ENCODE results near the gene ANKRD33B.
"Not testable (repeated sequence)": the region's sequence is repeated elsewhere in the genome, so short reads cannot be mapped to it uniquely, and the experiment has no call there.

The ANKRD33B gene

GRCh38 chr5:10634562-10634961 is 70.7 kb downstream of the ANKRD33B start:
- intact Hi-C loops (cut with micrococcal nuclease): loop anchor here (10.0 kb wide), 1 partner anchor 130 kb away; the partner anchor contains the start of gene DAP
- peaks cover 31% of the 10 kb centered on the region for H3K27me3 Mint-ChIP-seq
- no peak overlapping the region for H3K27ac Mint-ChIP-seq
- H3K9me3 Mint-ChIP-seq: peaks cover 9% of the 10 kb centered on the region
- no peaks in the 10 kb centered on the region for H3K36me3 Mint-ChIP-seq (ENCODE audit: low read depth)
- H3K4me3 Mint-ChIP-seq: no peak overlapping the region
- H3K4me1 Mint-ChIP-seq (ENCODE audit: low read depth): peaks cover 78% of the 10 kb centered on the region

GRCh38 chr5:10635257-10635866 is 71.5 kb downstream of the ANKRD33B start:
- Mint-ChIP-seq H3K4me1 (ENCODE audit: low read depth) (peaks cover 70% of the 10 kb centered on the region), H3K27me3 (peaks cover 23% of the 10 kb centered on the region), H3K36me3 (ENCODE audit: low read depth) (no peaks in the 10 kb centered on the region), H3K9me3 (peaks cover 9% of the 10 kb centered on the region), H3K4me3 (no peak overlapping the region), H3K27ac (peak overlapping the region; percentile 40)
- intact Hi-C loops (cut with micrococcal nuclease): loop anchor here (10.0 kb wide), 1 partner anchor 129 kb away; the partner anchor contains the start of gene DAP

- H3K36me3 Mint-ChIP-seq (ENCODE audit: low read depth): no peaks in the 10 kb centered on the region
- H3K9me3 Mint-ChIP-seq: peaks cover 9% of the 10 kb centered on the region
- H3K27me3 Mint-ChIP-seq: peaks cover 26% of the 10 kb centered on the region
- H3K27ac Mint-ChIP-seq: no peak overlapping the region
- H3K4me1 Mint-ChIP-seq (ENCODE audit: low read depth): peaks cover 66% of the 10 kb centered on the region
- H3K4me3 Mint-ChIP-seq: no peak overlapping the region
- intact Hi-C loops (cut with micrococcal nuclease): loop anchor here (10.0 kb wide), 1 partner anchor 129 kb away; the partner anchor contains the start of gene DAP
Observed at GRCh38 chr5:10635867-10636350, 72.0 kb downstream of the ANKRD33B start.

GRCh38 chr5:10636363-10637142 is 72.7 kb downstream of the ANKRD33B start:
- Mint-ChIP-seq H3K9me3 (peaks cover 9% of the 10 kb centered on the region), H3K27ac (no peak overlapping the region), H3K36me3 (ENCODE audit: low read depth) (no peaks in the 10 kb centered on the region), H3K4me1 (ENCODE audit: low read depth) (peaks cover 59% of the 10 kb centered on the region), H3K27me3 (peaks cover 22% of the 10 kb centered on the region), H3K4me3 (no peak overlapping the region)
- intact Hi-C loops (cut with micrococcal nuclease): loop anchor here (10.0 kb wide), 1 partner anchor 128 kb away; the partner anchor contains the start of gene DAP

GRCh38 chr5:10637944-10638343 is 74.1 kb downstream of the ANKRD33B start:
- Mint-ChIP-seq H3K4me1 (ENCODE audit: low read depth) (peaks cover 55% of the 10 kb centered on the region), H3K27me3 (peaks cover 23% of the 10 kb centered on the region), H3K27ac (no peak overlapping the region), H3K36me3 (ENCODE audit: low read depth) (no peaks in the 10 kb centered on the region), H3K9me3 (peaks cover 9% of the 10 kb centered on the region), H3K4me3 (no peak overlapping the region)
- intact Hi-C loops (cut with micrococcal nuclease): loop anchor here (10.0 kb wide), 1 partner anchor 127 kb away; the partner anchor contains the start of gene DAP

GRCh38 chr5:10638723-10639122 is 74.9 kb downstream of the ANKRD33B start:
- Mint-ChIP-seq H3K27me3 (peaks cover 21% of the 10 kb centered on the region), H3K4me1 (ENCODE audit: low read depth) (peaks cover 54% of the 10 kb centered on the region)
- H3K9me3 Mint-ChIP-seq; H3K36me3 Mint-ChIP-seq (ENCODE audit: low read depth); H3K4me3 Mint-ChIP-seq; H3K27ac Mint-ChIP-seq: not testable (repeated sequence)
- intact Hi-C loops (cut with micrococcal nuclease): loop anchor here (10.0 kb wide), 1 partner anchor 126 kb away; the partner anchor contains the start of gene DAP

- H3K4me3 Mint-ChIP-seq: no peak overlapping the region
- H3K9me3 Mint-ChIP-seq: peaks cover 9% of the 10 kb centered on the region
- H3K27me3 Mint-ChIP-seq: peaks cover 23% of the 10 kb centered on the region
- peaks cover 52% of the 10 kb centered on the region for H3K4me1 Mint-ChIP-seq (ENCODE audit: low read depth)
- intact Hi-C loops (cut with micrococcal nuclease): loop anchor here (10.0 kb wide), 1 partner anchor 125 kb away; the partner anchor contains the start of gene DAP
- H3K36me3 Mint-ChIP-seq (ENCODE audit: low read depth): no peaks in the 10 kb centered on the region
- no peak overlapping the region for H3K27ac Mint-ChIP-seq
Observed at GRCh38 chr5:10639846-10640368, 76.0 kb downstream of the ANKRD33B start.

- intact Hi-C loops (cut with micrococcal nuclease): no loop called here
- Mint-ChIP-seq H3K36me3 (ENCODE audit: low read depth) (no peaks in the 10 kb centered on the region), H3K27me3 (peaks cover 16% of the 10 kb centered on the region), H3K27ac (no peak overlapping the region), H3K4me1 (ENCODE audit: low read depth) (peaks cover 41% of the 10 kb centered on the region), H3K9me3 (peaks cover 9% of the 10 kb centered on the region), H3K4me3 (no peak overlapping the region)
Observed at GRCh38 chr5:10642367-10642766, 78.5 kb downstream of the ANKRD33B start.

- H3K4me1 Mint-ChIP-seq (ENCODE audit: low read depth): peaks cover 28% of the 10 kb centered on the region
- H3K36me3 Mint-ChIP-seq (ENCODE audit: low read depth): no peaks in the 10 kb centered on the region
- no peak overlapping the region for H3K27ac Mint-ChIP-seq
- no peaks in the 10 kb centered on the region for H3K9me3 Mint-ChIP-seq
- no peak overlapping the region for H3K4me3 Mint-ChIP-seq
- H3K27me3 Mint-ChIP-seq: peaks cover 16% of the 10 kb centered on the region
- intact Hi-C loops (cut with micrococcal nuclease): no loop called here
Observed at GRCh38 chr5:10644192-10644591, 80.3 kb downstream of the ANKRD33B start.

- Mint-ChIP-seq H3K27me3 (peaks cover 16% of the 10 kb centered on the region), H3K4me1 (ENCODE audit: low read depth) (peaks cover 28% of the 10 kb centered on the region), H3K4me3 (no peak overlapping the region), H3K9me3 (no peaks in the 10 kb centered on the region), H3K27ac (no peak overlapping the region), H3K36me3 (ENCODE audit: low read depth) (no peaks in the 10 kb centered on the region)
- intact Hi-C loops (cut with micrococcal nuclease): no loop called here
Observed at GRCh38 chr5:10645146-10645545, 81.3 kb downstream of the ANKRD33B start.

- intact Hi-C loops (cut with micrococcal nuclease): no loop called here
- H3K4me1 Mint-ChIP-seq (ENCODE audit: low read depth): peaks cover 28% of the 10 kb centered on the region
- H3K9me3 Mint-ChIP-seq: no peaks in the 10 kb centered on the region
- H3K27me3 Mint-ChIP-seq: peaks cover 14% of the 10 kb centered on the region
- no peak overlapping the region for H3K4me3 Mint-ChIP-seq
- H3K36me3 Mint-ChIP-seq (ENCODE audit: low read depth): no peaks in the 10 kb centered on the region
- H3K27ac Mint-ChIP-seq: no peak overlapping the region
Observed at GRCh38 chr5:10645671-10646070, 81.8 kb downstream of the ANKRD33B start.

- peaks cover 10% of the 10 kb centered on the region for H3K27me3 Mint-ChIP-seq
- H3K4me1 Mint-ChIP-seq (ENCODE audit: low read depth): peaks cover 22% of the 10 kb centered on the region
- no peaks in the 10 kb centered on the region for H3K9me3 Mint-ChIP-seq
- intact Hi-C loops (cut with micrococcal nuclease): no loop called here
- H3K27ac Mint-ChIP-seq: no peak overlapping the region
- H3K4me3 Mint-ChIP-seq: no peak overlapping the region
- H3K36me3 Mint-ChIP-seq (ENCODE audit: low read depth): no peaks in the 10 kb centered on the region
Observed at GRCh38 chr5:10647640-10648039, 83.8 kb downstream of the ANKRD33B start.

- intact Hi-C loops (cut with micrococcal nuclease): no loop called here
- Mint-ChIP-seq H3K36me3 (ENCODE audit: low read depth) (no peaks in the 10 kb centered on the region), H3K4me3 (no peak overlapping the region), H3K9me3 (no peaks in the 10 kb centered on the region), H3K27me3 (peaks cover 6% of the 10 kb centered on the region), H3K27ac (no peak overlapping the region), H3K4me1 (ENCODE audit: low read depth) (peaks cover 22% of the 10 kb centered on the region)
Observed at GRCh38 chr5:10648806-10649665, 85.2 kb downstream of the ANKRD33B start.
